Activated CD8-positive, alpha-beta memory T cell treated with anti-CD3 and anti-CD28 coated beads for 36 hours (primary cell): ENCODE results near the gene SYNM. TPM values are rescaled to one million over a fixed set of nuclear protein-coding genes. Genes with fewer than 3 reads are reported as not detected.
"Not testable (repeated sequence)": the region's sequence is repeated elsewhere in the genome, so short reads cannot be mapped to it uniquely, and the experiment has no call there.

Source experiments
- CTCF ChIA-PET: fragments of 350-600 bp; sonication (Branson Sonifier 250); formaldehyde crosslinking; loops from one replicate; lab custom pipeline; 2021; ENCODE audit warnings: antibody characterized with exemption; lab: Charles Lee
- POLR2A ChIA-PET: fragments of 350-600 bp; sonication (Branson Sonifier 250); formaldehyde crosslinking; loops from one replicate; lab custom pipeline; 2021; ENCODE audit warnings: antibody characterized with exemption; lab: Charles Lee
- total RNA-seq, 2 experiments: library from RNA; stranded (reverse); gene quantifications; one replicate each; pipeline ENCODE4 v1.2.3, GENCODE V29; 2021

The SYNM gene
- total RNA-seq: 1 to 10 TPM; 1.0 to 1.2 TPM

GRCh38 chr15:99104788-99105513 lies at the start of gene SYNM:
Gene SYNM (plus strand): TSS chr15:99105080. CDS start chr15:99105200, 120 bp downstream.
- ChIA-PET POLR2A (no interaction called here), CTCF (interaction anchor here (1.0 to 1.1 kb wide), 2 partner anchors 28 to 108 kb away, joined by 3 to 5 read pairs; no protein-coding TSS in a partner anchor)

- ChIA-PET CTCF (no interaction called here), POLR2A (no interaction called here)
These were observed 49.2 kb upstream of the SYNM start for GRCh38 chr15:99055555-99056134.

DNA sequence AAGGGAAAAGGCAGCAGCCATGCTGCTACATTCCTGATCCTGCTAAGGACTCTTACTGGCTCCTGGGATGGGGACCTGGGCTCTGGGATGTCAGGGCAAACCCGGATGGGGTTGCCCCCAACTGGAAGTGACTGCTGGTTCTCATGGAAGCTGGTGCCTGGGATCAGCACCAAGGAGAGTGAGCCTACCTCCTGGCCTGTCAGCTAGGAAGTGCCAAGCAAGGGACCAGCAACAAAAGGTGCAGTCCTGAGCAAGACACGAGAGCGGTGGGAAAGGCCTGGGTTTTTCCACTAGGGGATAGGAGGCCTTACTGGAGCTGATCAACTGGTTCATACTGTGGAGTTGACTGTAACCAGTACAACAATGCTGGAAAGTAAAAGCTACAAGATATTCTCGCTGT lies 47.9 kb upstream of the SYNM start:
- ChIA-PET CTCF (interaction anchor here (1.0 kb wide), 1 partner anchor 47 kb away, joined by 3 read pairs; no protein-coding TSS in a partner anchor), POLR2A (no interaction called here)

- ChIA-PET POLR2A (no interaction called here), CTCF (interaction anchor here (0.8 kb wide), 1 partner anchor 19 kb away, joined by 3 read pairs; no protein-coding TSS in a partner anchor)
These were observed 47.0 kb upstream of the SYNM start for GRCh38 chr15:99057697-99058420.

DNA sequence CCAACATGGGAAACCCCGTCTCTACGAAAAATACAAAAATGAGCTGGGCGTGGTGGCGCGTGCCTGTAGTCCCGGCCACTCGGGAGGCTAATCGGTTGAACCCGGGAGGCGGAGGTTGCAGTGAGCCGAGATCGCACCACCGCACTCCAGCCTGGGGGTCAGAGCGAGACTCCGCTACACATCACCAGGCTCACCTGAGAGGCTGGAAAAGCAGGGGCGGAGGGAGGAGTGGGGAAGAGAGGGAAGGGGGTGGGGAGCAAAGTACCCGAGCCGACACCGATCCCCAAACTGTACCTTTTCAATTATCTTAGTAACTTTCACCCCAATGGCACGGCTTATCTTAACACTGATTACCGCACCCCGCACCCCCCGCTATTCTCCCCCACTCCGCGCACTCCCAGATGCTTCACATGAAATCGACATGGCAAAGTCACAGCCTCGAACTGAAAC lies 46.4 kb upstream of the SYNM start:
- POLR2A ChIA-PET: no interaction called here
- CTCF ChIA-PET: interaction anchor here (0.6 kb wide), 1 partner anchor 274 kb away, joined by 3 read pairs; no protein-coding TSS in a partner anchor

- CTCF ChIA-PET: interaction anchor here (0.6 to 0.9 kb wide), 2 partner anchors 275 to 281 kb away, joined by 3 read pairs; no protein-coding TSS in a partner anchor
- POLR2A ChIA-PET: no interaction called here
These were observed 45.6 kb upstream of the SYNM start for GRCh38 chr15:99059010-99059981.

DNA sequence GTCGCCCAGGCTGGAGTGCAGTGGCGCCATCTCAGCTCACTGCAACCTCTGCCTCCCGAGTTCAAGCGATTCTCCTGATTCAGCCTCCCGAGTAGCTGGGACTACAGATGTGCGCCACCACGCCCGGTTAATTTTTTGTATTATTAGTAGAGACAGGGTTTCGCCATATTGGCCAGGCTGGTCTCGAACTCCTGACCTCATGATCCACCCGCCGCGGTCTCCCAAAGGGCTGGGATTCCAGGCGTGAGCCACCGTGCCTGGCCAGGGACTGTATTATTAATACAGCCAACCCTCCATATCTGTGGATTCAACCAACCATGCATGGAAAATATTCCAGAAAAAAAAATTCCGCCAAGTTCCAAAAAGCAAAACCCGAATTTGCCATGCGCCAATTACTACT lies 44.7 kb upstream of the SYNM start:
- POLR2A ChIA-PET: not testable (repeated sequence)

DNA sequence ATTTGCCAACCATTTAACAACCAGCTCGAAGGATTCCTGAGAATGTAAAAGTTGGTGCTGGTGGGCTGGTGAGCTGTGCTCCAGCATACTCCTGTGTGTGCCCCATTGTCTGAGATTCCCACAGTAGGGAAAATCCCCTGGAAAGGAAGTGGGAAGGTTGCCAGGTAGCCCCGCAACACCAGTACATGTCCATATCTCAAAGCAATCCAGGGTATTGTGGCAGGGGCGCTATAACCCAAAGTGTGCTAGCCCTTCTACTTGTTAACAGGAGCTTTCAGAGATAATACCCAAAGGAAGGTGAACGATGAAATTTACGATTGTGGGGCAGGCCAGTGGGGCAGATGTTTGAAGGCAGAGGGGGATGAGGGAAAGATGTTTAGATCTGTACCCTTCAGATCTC lies 42.7 kb upstream of the SYNM start:
- CTCF ChIA-PET: no interaction called here
- POLR2A ChIA-PET: no interaction called here

More for the DNA sequence above, 44.7 kb upstream of the SYNM start:
- CTCF ChIA-PET: not testable (repeated sequence)

DNA sequence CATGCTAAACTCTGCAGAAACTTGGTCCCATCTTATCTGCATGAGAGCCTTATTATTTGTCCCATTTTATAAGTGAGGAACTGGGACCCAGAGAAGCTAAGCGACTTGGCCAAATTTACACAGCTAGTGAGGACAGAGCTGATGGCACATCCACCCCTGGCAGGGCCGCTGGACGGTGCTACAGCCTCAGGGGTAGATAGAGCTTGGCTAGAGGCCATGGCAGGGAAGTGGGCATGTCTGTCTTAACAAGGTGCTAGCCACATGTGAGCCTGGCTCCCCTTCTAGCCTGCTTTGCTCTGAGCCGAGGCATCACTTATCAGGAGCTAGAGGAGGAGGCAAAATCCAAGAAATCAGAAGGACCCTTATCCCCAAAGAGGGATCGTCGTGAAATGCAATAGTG lies 36.7 kb upstream of the SYNM start:
- CTCF ChIA-PET: interaction anchor here (0.8 kb wide), 1 partner anchor 8 kb away, joined by 3 read pairs; no protein-coding TSS in a partner anchor
- POLR2A ChIA-PET: no interaction called here

DNA sequence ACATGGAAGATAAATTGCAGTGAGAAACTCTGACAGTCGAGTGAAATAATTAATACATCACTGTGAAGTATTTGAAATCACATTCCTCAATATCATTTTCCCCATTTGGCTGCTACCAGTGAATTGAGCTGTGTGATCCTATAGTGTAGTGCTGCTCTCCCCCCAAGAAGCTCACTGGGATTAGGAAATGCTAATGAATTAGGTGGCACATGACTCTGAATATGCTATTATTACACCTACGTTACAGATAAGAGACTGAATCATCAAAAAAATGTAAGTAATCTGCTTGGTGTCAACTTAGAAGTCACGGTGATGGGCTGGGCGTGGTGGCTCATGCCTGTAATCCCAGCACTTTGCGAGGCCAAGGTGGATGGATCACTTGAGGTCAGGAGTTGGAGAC lies 34.7 kb upstream of the SYNM start:
- ChIA-PET CTCF (interaction anchor here (0.6 kb wide), 1 partner anchor 193 kb away, joined by 3 read pairs; no protein-coding TSS in a partner anchor), POLR2A (no interaction called here)

DNA sequence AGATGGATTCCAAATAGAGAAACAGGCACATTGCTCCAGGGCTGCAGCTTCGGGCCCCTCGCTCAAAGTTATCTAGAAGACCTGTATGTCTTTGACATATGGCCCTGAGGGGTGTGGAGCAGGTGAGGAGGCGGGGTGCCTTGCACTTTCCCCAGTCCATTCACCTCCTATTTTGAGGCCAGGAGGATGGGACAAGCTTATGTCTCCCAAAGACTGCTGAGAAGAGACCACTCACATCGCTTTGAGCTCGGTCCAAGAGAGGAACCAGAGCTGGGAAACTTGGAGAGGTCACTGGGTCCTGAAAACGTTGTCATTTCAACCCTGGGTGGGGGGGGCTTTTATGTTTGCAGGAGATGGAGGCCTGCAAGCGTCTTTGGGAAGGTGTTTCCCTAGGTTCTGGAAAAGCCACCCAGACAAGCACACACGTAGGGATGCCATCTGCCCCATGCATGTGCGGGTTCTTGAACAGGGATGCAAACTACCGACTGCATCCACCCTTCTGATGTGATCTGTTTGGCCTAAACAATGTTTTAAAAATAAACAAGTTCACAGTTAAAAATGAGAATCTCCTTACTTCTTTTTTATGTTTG lies 33.7 kb upstream of the SYNM start:
- ChIA-PET CTCF (no interaction called here), POLR2A (interaction anchor here (0.6 kb wide), 1 partner anchor 29 kb away, joined by 4 read pairs; no protein-coding TSS in a partner anchor)

DNA sequence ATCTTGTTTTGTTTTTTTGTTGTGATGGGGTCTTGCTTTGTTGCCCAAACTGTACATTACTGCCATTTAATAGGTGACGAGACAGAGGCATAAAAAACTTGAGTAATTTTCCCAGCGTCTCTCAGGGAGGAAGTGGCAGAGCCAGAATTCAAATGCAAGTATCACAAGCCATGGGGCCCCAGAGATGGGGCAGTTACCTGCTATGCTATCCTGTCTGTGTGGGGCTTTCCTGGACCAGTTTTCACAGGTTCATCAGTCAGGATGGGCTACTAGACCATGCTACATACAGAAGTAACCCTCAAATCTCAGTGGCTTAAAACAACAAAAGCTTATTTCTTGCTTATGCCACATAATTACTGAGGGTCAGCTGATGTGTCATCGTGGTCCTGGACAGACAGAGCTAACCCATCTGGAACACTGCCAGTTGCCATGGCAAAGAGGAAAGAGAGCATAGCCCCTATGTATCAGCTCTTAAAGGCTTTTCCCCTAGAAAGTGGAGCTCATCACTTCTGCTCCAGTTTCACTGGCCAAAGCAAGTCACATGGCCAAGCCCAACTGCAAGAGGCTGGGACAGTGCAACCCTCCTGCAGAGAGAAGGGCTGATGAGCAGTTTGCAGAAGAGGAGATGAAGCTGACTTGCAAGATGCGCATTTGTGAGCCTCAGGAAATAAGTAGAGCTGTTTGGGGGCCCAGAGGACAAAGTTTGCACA lies 31.7 kb upstream of the SYNM start:
- POLR2A ChIA-PET: no interaction called here

GRCh38 chr15:99074446-99074845 lies 30.4 kb upstream of the SYNM start:
- CTCF ChIA-PET: no interaction called here
- POLR2A ChIA-PET: no interaction called here

More for the DNA sequence above, 31.7 kb upstream of the SYNM start:
- CTCF ChIA-PET: interaction anchor here (0.7 kb wide), 1 partner anchor 552 kb away, joined by 3 read pairs; no protein-coding TSS in a partner anchor

DNA sequence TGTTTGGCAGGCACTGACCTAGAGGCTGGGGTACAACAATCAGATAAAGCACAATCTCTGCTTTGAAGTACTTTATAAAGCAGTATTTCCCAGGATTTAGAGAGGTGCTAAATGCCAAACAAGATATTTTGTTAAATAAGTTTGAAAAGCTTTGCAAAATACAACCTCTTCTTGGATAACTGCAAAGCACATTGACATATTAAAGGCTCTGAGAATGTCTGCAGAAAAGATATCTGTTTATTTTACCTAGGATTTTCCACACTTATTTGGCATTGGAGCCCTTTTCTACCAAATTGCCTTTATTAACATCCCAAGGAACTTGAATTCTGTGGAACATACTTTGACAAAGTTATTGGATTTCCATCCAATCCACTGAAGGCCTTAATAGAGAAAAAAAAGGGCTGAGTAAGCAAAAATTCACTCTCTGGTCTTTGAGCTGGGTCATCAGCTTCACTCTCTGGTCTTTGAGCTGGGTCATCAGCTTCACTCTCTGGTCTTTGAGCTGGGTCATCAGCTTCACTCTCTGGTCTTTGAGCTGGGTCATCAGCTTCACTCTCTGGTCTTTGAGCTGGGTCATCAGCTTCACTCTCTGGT lies 29.7 kb upstream of the SYNM start:
- POLR2A ChIA-PET, CTCF ChIA-PET: not testable (repeated sequence)

- POLR2A ChIA-PET: no interaction called here
- CTCF ChIA-PET: interaction anchor here (1.1 to 1.4 kb wide), 7 partner anchors 8 to 298 kb away, joined by 3 to 5 read pairs (median 3); no protein-coding TSS in a partner anchor
These were observed 28.8 kb upstream of the SYNM start for GRCh38 chr15:99076109-99076508.

- ChIA-PET POLR2A (no interaction called here), CTCF (interaction anchor here (0.6 to 1.4 kb wide), 8 partner anchors 8 to 299 kb away, joined by 3 to 5 read pairs (median 3); no protein-coding TSS in a partner anchor)
These were observed 28.1 kb upstream of the SYNM start for GRCh38 chr15:99076555-99077308.
